DND-41 (cell line): ENCODE results near the gene UBAC1.

Experiments
- EZH2 ChIP-seq: IDR thresholded peaks from 3 replicates; pipeline ENCODE4 v1.6.1; 2012; ENCODE audit warnings: borderline replicate concordance, low read depth, mild to moderate bottlenecking, moderate library complexity, low read length, inconsistent platforms; ENCODE audit not compliant: severe bottlenecking
- TF ChIP-seq, protein P1 (sequence below): IDR thresholded peaks from 2 replicates; pipeline ENCODE4 v1.5.1; 2012; ENCODE audit warnings: borderline replicate concordance, low read length, moderate library complexity, mild to moderate bottlenecking; ENCODE audit not compliant: poor library complexity, severe bottlenecking; ENCODE audit errors: extremely low read depth

DNA sequence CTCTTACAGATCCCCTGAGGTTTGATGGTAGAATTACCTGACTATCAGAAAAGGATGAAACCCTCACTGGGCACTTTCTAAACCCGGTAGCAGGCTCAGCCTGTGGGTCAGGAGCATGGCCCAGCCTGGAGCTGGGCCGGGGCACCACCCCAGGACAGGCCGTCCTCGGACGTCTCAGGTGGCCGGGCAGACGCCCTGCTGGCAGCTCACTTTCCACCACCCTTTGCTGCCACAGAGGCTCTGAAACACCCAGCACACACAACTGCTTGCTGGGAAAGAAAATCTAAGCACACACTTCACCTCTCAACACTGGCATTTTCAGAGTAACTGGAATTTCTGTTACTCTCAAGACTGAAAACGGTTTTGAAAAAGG lies 4.4 kb downstream of the UBAC1 start:
- TF ChIP-seq, protein P1, sequence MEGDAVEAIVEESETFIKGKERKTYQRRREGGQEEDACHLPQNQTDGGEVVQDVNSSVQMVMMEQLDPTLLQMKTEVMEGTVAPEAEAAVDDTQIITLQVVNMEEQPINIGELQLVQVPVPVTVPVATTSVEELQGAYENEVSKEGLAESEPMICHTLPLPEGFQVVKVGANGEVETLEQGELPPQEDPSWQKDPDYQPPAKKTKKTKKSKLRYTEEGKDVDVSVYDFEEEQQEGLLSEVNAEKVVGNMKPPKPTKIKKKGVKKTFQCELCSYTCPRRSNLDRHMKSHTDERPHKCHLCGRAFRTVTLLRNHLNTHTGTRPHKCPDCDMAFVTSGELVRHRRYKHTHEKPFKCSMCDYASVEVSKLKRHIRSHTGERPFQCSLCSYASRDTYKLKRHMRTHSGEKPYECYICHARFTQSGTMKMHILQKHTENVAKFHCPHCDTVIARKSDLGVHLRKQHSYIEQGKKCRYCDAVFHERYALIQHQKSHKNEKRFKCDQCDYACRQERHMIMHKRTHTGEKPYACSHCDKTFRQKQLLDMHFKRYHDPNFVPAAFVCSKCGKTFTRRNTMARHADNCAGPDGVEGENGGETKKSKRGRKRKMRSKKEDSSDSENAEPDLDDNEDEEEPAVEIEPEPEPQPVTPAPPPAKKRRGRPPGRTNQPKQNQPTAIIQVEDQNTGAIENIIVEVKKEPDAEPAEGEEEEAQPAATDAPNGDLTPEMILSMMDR = no peak
- TF ChIP-seq EZH2 = no peak
